ENCODE results near the gene STXBP5.

- TF ChIP-seq POLR2AphosphoS5 (IDR thresholded peaks at IDR 0.05) = no peak
- TF ChIP-seq CTCF (IDR thresholded peaks at IDR 0.05) = no peak
Observed at GRCh38 chr6:147418523-147418922, 214.3 kb downstream of the STXBP5 start.
